Measurements from ENCODE around the gene ARHGAP45. TPM values are rescaled to one million over a fixed set of nuclear protein-coding genes. Genes with fewer than 3 reads are reported as not detected.
A peak's percentile ranks its signal among the peaks of the same experiment; 100 is the strongest.

ARHGAP45 gene
- total and polyA plus RNA-seq, 4 donors, result 5.1 to 17.4 (median 12.1) TPM

DNA sequence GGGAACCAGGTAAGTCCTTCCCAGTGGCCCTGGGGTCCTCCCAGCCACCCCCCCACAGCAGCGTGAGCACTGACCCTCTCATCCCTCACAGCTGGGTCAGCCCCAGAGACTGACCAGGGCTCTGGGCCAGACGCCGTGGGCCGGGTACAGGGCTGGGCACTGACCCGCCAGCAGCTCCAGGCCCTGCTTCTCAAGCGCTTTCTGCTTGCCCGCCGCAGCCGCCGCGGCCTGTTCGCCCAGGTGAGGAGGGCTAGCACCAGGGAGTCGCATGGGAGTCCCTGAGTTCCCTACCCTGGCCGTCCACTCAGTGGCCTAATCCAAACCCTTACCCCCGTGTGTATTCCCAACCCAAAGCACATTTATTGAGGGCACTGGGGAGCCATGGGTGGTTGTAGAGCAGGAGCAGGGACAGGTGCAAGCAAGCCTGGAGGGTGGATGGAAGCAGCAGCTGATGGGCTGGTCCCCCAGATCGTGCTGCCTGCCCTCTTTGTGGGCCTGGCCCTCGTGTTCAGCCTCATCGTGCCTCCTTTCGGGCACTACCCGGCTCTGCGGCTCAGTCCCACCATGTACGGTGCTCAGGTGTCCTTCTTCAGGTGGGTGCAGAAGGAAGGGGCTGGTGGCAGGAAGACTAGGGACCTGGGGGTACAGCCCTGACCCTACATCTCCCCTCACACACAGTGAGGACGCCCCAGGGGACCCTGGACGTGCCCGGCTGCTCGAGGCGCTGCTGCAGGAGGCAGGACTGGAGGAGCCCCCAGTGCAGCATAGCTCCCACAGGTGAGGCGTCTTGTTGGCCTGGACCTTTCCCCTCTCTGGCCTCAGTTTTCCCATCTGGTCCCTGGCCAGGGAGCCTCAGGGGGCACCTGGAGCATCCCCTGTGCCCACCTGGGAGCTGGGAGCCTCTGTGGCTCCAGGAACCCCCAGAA lies 12.6 kb upstream of the ARHGAP45 start:
- H3K27me3 ChIP-seq (ENCODE audit: control insufficient read depth, insufficient read depth, low read length), result no peaks in the 10 kb centered on the region
- DNase-seq (ENCODE audit: low read depth in 4 of 6, low spot score in 6 of 6), result no peak
- WGBS (ENCODE audit: insufficient coverage), result 92% methylated on average over 26 of the region's 28 CpGs
- H3K27ac ChIP-seq (ENCODE audit: low read depth, low read length), result no peak overlapping the region
- peaks cover 47% of the 10 kb centered on the region for H3K36me3 ChIP-seq (ENCODE audit: control insufficient read depth, insufficient read depth, low read length)
- H3K9me3 ChIP-seq (ENCODE audit: control insufficient read depth, insufficient read depth, low read length), result peaks cover 14% of the 10 kb centered on the region
- no peaks in the 10 kb centered on the region for H3K4me1 ChIP-seq (ENCODE audit: control insufficient read depth, insufficient read depth, low read length)
- no peak overlapping the region for H3K4me3 ChIP-seq (ENCODE audit: low read depth, low read length)

DNA sequence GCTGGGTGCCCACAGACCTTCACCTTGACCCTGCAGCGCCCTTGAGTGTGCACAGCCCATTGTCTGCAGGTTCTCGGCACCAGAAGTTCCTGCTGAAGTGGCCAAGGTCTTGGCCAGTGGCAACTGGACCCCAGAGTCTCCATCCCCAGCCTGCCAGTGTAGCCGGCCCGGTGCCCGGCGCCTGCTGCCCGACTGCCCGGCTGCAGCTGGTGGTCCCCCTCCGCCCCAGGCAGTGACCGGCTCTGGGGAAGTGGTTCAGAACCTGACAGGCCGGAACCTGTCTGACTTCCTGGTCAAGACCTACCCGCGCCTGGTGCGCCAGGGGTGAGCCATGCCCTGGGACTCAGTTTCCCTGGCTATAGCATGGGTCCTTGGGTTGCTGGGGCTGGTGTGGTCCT lies 11.9 kb upstream of the ARHGAP45 start:
- no peak for DNase-seq (ENCODE audit: low read depth in 4 of 6, low spot score in 6 of 6)
- peaks cover 47% of the 10 kb centered on the region for H3K36me3 ChIP-seq (ENCODE audit: control insufficient read depth, insufficient read depth, low read length)
- H3K27me3 ChIP-seq (ENCODE audit: control insufficient read depth, insufficient read depth, low read length), result no peaks in the 10 kb centered on the region
- H3K9me3 ChIP-seq (ENCODE audit: control insufficient read depth, insufficient read depth, low read length), result peaks cover 14% of the 10 kb centered on the region
- no peak overlapping the region for H3K27ac ChIP-seq (ENCODE audit: low read depth, low read length)
- H3K4me1 ChIP-seq (ENCODE audit: control insufficient read depth, insufficient read depth, low read length), result no peaks in the 10 kb centered on the region
- 93% methylated on average over 14 of the region's 14 CpGs for WGBS (ENCODE audit: insufficient coverage)
- H3K4me3 ChIP-seq (ENCODE audit: low read depth, low read length), result no peak overlapping the region

DNA sequence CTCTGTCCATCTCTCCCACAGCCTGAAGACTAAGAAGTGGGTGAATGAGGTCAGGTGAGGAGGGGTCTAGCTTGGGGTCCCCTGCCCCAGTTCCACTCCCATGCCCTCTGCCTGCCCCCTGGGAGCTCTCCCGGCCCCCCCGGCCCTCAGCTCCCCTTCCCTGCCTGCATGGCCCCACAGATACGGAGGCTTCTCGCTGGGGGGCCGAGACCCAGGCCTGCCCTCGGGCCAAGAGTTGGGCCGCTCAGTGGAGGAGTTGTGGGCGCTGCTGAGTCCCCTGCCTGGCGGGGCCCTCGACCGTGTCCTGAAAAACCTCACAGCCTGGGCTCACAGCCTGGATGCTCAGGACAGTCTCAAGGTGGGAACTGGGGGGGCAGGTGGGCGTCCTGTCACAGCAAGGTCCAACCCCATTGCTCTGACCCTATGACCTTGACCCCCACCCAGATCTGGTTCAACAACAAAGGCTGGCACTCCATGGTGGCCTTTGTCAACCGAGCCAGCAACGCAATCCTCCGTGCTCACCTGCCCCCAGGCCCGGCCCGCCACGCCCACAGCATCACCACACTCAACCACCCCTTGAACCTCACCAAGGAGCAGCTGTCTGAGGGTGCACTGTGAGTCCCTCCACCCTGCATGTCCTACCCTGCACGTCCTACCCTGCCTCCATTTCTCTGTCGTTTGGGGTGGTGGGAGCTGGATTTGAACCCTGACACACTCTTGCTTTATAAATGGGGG lies 10.9 kb upstream of the ARHGAP45 start:
- Histone ChIP-seq H3K4me3 (ENCODE audit: low read depth, low read length) (no peak overlapping the region), H3K4me1 (ENCODE audit: control insufficient read depth, insufficient read depth, low read length) (no peaks in the 10 kb centered on the region), H3K9me3 (ENCODE audit: control insufficient read depth, insufficient read depth, low read length) (peaks cover 14% of the 10 kb centered on the region), H3K27me3 (ENCODE audit: control insufficient read depth, insufficient read depth, low read length) (no peaks in the 10 kb centered on the region), H3K27ac (ENCODE audit: low read depth, low read length) (no peak overlapping the region), H3K36me3 (ENCODE audit: control insufficient read depth, insufficient read depth, low read length) (peaks cover 43% of the 10 kb centered on the region)
- 95% methylated on average over 20 of the region's 20 CpGs for WGBS (ENCODE audit: insufficient coverage)
- DNase-seq (ENCODE audit: low read depth in 4 of 6, low spot score in 6 of 6), result no peak

DNA sequence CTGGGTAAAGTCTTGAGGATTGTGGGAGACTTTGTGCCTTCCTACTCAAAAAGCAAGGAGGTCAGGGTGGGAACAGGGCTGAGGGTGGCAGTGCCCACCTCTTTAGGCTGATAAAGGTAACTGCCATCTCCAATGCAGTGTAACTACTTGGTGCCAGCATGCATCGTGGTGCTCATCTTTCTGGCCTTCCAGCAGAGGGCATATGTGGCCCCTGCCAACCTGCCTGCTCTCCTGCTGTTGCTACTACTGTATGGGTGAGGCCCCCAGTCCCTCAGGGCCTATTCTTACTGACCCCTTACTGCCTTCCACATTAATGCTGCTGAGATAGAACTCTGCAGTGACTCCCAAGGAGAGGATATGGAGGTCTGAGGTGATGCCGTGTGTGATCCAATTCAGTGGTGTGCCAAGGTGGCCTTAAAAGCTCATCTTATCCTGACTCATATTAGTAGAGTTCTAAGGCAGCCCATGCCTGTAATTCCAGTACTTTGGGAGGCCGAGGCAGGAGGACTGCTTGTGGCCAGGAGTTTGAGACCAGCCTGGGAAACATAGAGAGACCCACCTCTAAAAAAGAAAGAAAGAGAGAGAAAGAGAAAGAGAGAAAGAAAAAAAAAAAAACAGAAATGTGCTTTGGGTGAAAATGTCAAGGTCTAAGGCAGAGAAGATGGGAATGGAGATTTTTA lies 9.7 kb upstream of the ARHGAP45 start:
- no peak overlapping the region for H3K4me3 ChIP-seq (ENCODE audit: low read depth, low read length)
- H3K36me3 ChIP-seq (ENCODE audit: control insufficient read depth, insufficient read depth, low read length), result peaks cover 48% of the 10 kb centered on the region
- WGBS (ENCODE audit: insufficient coverage), result 83% methylated on average over 1 of the region's 3 CpGs
- H3K4me1 ChIP-seq (ENCODE audit: control insufficient read depth, insufficient read depth, low read length), result no peaks in the 10 kb centered on the region
- DNase-seq (ENCODE audit: low read depth in 4 of 6, low spot score in 6 of 6), result peak in 3 of 6 donors; percentile 24 to 71 (median 69)
- H3K27ac ChIP-seq (ENCODE audit: low read depth, low read length), result no peak overlapping the region
- H3K27me3 ChIP-seq (ENCODE audit: control insufficient read depth, insufficient read depth, low read length), result no peaks in the 10 kb centered on the region
- peaks cover 14% of the 10 kb centered on the region for H3K9me3 ChIP-seq (ENCODE audit: control insufficient read depth, insufficient read depth, low read length)

DNA sequence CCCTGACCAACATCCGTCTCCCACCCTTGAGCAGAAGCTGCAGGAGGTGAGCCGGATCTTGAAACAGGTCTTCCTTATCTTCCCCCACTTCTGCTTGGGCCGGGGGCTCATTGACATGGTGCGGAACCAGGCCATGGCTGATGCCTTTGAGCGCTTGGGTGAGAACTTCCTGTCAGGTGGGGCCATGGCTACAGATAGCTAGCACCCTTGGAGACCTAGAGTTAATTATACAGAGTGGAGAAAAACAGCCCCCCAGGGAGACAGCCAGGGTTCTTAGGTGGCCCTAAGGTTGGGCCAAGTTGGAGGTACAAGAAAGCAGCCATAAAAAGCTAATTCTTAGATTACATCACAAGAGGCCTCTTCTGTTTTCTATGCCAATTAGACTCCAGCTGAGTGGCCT lies 8.9 kb upstream of the ARHGAP45 start:
- no peak overlapping the region for H3K4me3 ChIP-seq (ENCODE audit: low read depth, low read length)
- H3K27ac ChIP-seq (ENCODE audit: low read depth, low read length), result no peak overlapping the region
- H3K4me1 ChIP-seq (ENCODE audit: control insufficient read depth, insufficient read depth, low read length), result no peaks in the 10 kb centered on the region
- no peaks in the 10 kb centered on the region for H3K27me3 ChIP-seq (ENCODE audit: control insufficient read depth, insufficient read depth, low read length)
- peaks cover 14% of the 10 kb centered on the region for H3K9me3 ChIP-seq (ENCODE audit: control insufficient read depth, insufficient read depth, low read length)
- WGBS (ENCODE audit: insufficient coverage), result 100% methylated on average over 3 of the region's 5 CpGs
- no peak for DNase-seq (ENCODE audit: low read depth in 4 of 6, low spot score in 6 of 6)
- peaks cover 46% of the 10 kb centered on the region for H3K36me3 ChIP-seq (ENCODE audit: control insufficient read depth, insufficient read depth, low read length)

DNA sequence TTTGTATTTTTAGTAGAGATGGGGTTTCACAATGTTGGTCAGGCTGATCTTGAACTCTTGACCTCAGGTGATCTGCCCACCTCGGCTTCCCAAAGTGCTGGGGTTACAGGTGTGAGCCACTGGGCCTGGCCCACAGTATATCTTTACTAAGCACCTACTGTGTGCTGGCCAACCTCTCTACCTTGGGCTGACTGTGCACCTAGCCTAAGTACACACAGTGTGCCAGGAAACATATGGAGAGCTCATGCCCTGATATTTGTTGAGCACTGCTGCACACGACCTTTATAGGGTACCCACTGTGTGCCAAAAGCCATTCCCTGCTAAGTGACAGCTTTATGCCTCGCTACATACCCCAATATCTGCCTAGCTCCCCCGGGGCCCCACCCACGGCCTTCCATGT lies 6.3 kb upstream of the ARHGAP45 start:
- no peak for DNase-seq (ENCODE audit: low read depth in 4 of 6, low spot score in 6 of 6)
- peaks cover 14% of the 10 kb centered on the region for H3K9me3 ChIP-seq (ENCODE audit: control insufficient read depth, insufficient read depth, low read length)
- H3K4me1 ChIP-seq (ENCODE audit: control insufficient read depth, insufficient read depth, low read length), result peaks cover 13% of the 10 kb centered on the region
- peaks cover 19% of the 10 kb centered on the region for H3K27me3 ChIP-seq (ENCODE audit: control insufficient read depth, insufficient read depth, low read length)
- WGBS (ENCODE audit: insufficient coverage), result 92% methylated on average over 5 of the region's 5 CpGs
- no peak overlapping the region for H3K27ac ChIP-seq (ENCODE audit: low read depth, low read length)
- H3K4me3 ChIP-seq (ENCODE audit: low read depth, low read length), result no peak overlapping the region
- H3K36me3 ChIP-seq (ENCODE audit: control insufficient read depth, insufficient read depth, low read length), result peaks cover 30% of the 10 kb centered on the region

DNA sequence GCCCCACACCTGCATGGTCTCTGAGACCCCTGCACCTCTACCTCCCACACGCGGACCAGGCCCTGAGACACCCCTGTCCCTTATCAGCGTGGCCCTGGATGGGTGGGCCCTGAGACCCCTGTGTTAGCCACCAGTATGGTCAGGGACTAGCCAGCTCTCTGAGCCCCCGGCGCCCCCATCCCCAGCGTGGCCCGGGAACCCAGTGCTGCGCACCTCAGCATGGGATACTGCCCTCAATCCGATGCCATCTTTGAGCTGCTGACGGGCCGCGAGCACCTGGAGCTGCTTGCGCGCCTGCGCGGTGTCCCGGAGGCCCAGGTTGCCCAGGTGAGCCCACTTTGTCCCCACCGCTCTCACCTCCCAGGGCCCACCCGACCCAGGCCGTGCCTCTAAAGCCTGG lies 5.0 kb upstream of the ARHGAP45 start:
- H3K9me3 ChIP-seq (ENCODE audit: control insufficient read depth, insufficient read depth, low read length), result peaks cover 12% of the 10 kb centered on the region
- WGBS (ENCODE audit: insufficient coverage), result 89% methylated on average over 20 of the region's 20 CpGs
- peaks cover 31% of the 10 kb centered on the region for H3K27me3 ChIP-seq (ENCODE audit: control insufficient read depth, insufficient read depth, low read length)
- H3K27ac ChIP-seq (ENCODE audit: low read depth, low read length), result no peak overlapping the region
- DNase-seq (ENCODE audit: low read depth in 4 of 6, low spot score in 6 of 6), result no peak
- H3K4me1 ChIP-seq (ENCODE audit: control insufficient read depth, insufficient read depth, low read length), result peaks cover 20% of the 10 kb centered on the region
- peaks cover 17% of the 10 kb centered on the region for H3K36me3 ChIP-seq (ENCODE audit: control insufficient read depth, insufficient read depth, low read length)
- no peak overlapping the region for H3K4me3 ChIP-seq (ENCODE audit: low read depth, low read length)

DNA sequence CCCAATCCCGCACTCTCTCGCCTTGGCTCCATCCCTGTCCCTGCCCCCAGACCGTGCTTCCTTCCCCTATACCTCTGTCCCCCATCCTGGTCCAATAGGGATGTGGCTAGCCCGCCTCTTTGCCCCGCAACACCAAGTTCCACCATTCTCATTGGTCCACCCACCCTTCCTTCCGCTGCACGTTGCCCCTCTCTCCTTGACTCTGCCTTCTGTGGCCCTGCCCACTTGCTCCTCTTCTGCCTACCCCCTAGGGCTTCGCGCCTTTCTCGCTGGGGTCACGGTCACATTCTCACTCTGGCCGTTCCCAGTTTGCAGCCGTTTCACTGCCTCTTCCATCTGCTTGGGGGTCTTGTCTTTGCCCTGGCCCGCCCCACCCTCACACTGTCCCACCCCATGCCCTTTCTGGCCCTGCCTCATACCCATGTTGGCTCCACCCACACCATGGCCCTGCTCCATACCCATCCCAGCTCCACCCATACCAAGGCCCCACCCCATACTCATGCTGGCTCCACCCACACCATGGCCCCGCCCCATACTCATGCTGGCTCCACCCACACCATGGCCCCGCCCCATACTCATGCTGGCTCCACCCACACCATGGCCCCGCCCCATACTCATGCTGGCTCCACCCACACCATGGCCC lies 4.5 kb upstream of the ARHGAP45 start:
- DNase-seq (ENCODE audit: low read depth in 4 of 6, low spot score in 6 of 6), result no peak
- WGBS (ENCODE audit: insufficient coverage), result 84% methylated on average over 13 of the region's 17 CpGs
- Histone ChIP-seq H3K4me3 (ENCODE audit: low read depth, low read length) (no peak overlapping the region), H3K9me3 (ENCODE audit: control insufficient read depth, insufficient read depth, low read length) (peaks cover 8% of the 10 kb centered on the region), H3K36me3 (ENCODE audit: control insufficient read depth, insufficient read depth, low read length) (peaks cover 15% of the 10 kb centered on the region), H3K4me1 (ENCODE audit: control insufficient read depth, insufficient read depth, low read length) (peaks cover 25% of the 10 kb centered on the region), H3K27ac (ENCODE audit: low read depth, low read length) (no peak overlapping the region), H3K27me3 (ENCODE audit: control insufficient read depth, insufficient read depth, low read length) (peaks cover 36% of the 10 kb centered on the region)

All from spinal cord (tissue), 10 donors.